Measurements from ENCODE around the gene TREH.

DNA sequence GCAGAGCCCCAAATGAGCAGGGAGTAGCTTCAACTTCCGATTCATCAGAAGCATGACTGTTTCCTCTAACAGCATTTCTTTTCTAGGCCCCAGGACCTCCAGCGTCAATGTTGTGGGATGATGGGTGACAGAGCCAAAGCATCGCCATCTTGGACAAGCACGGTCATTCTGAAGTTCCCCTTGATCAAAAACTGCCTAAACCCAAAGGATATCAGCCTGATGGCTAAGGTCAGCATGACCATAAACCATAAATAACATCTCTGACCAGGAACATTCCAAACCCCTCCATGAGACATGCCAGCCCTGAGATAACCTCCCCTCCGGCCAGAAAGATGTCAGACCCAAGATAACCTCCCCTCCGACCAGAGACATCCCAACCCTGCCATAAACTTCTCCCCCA, 28.8 kb upstream of the TREH start:
- TF ChIP-seq, protein P1, sequence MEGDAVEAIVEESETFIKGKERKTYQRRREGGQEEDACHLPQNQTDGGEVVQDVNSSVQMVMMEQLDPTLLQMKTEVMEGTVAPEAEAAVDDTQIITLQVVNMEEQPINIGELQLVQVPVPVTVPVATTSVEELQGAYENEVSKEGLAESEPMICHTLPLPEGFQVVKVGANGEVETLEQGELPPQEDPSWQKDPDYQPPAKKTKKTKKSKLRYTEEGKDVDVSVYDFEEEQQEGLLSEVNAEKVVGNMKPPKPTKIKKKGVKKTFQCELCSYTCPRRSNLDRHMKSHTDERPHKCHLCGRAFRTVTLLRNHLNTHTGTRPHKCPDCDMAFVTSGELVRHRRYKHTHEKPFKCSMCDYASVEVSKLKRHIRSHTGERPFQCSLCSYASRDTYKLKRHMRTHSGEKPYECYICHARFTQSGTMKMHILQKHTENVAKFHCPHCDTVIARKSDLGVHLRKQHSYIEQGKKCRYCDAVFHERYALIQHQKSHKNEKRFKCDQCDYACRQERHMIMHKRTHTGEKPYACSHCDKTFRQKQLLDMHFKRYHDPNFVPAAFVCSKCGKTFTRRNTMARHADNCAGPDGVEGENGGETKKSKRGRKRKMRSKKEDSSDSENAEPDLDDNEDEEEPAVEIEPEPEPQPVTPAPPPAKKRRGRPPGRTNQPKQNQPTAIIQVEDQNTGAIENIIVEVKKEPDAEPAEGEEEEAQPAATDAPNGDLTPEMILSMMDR (IDR thresholded peaks at IDR 0.05) = no peak
- no peak for TF ChIP-seq POLR2AphosphoS5 (IDR thresholded peaks at IDR 0.05)

Measured in sigmoid colon (tissue), 4 donors.